Activated CD4-positive, alpha-beta T cell treated with anti-CD3 and anti-CD28 coated beads for 1 hour (primary cell): ENCODE data around the gene PLEKHA6.

Experiments used
- DNase-seq: peaks from one replicate; pipeline ENCODE4 v3.0.0-alpha.2; 2020

Gene PLEKHA6

GRCh38 chr1:204359474-204360255 lies at the start of gene PLEKHA6:
PLEKHA6 (minus strand) TSS chr1:204359929; CDS start chr1:204273727, 86,202 bp downstream.
- DNase-seq: no peak

GRCh38 chr1:204409123-204409522 lies 49.4 kb upstream of the PLEKHA6 start:
- no peak for DNase-seq

- DNase-seq: no peak
Measured at GRCh38 chr1:204408602-204409001, 48.9 kb upstream of the PLEKHA6 start.

GRCh38 chr1:204408074-204408507 lies 48.4 kb upstream of the PLEKHA6 start:
- DNase-seq: no peak

GRCh38 chr1:204407295-204407971 lies 47.7 kb upstream of the PLEKHA6 start:
- DNase-seq: no peak

DNA sequence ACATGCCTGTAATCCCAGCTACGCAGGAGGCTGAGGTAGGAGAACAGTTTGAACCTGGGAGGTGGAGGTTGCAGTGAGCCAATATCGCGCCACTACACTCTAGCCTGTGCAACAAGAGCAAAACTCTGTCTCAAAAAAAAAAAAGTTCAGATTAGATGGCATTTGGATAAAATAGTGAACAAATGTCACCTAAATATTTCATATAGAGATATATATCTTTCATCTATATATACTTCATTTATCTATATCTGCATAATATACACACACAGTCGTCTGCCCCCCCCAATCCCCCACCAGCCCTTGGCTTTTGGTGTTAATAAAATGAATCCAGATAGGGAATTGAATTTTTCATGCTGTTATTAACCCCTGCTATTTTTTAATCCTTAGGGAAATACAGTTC lies 46.9 kb upstream of the PLEKHA6 start:
- no peak for DNase-seq

DNA sequence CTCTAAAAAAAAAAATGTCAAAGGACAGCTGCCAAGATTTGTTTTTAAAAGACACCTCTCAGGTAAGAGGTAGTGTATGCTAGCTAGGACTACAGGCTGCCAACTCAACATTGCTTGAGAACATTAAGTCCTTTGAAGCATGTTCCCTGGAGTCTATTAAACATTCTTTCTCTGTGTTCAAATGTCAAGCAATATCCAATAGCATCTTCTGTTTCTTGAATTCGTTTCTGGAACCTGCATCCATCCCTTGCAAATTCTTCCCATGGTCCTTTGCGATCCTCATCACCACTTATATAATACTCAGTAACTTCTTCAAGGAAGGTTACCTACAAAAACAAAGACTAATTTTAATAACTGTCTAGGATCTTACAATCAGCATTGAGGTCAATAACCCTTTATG lies 46.3 kb upstream of the PLEKHA6 start:
- DNase-seq: no peak

DNA sequence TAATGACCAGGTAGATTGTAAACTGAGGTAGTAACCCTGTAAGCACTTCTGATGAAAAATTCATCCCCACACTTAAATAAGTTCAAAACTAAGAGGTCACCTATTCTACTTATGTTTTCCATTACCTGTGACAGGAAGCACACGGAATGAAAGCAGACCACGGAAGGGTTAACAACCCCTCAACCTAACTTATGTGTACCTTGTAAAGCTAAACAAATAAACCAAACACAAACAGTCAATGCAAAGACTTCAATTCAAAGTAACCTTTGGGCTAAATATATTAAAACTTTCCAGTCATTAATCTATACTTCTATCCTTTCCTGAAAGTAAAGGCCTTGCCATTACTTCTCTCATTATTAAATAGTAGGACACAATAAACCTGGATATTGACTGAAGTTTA lies 44.9 kb upstream of the PLEKHA6 start:
- DNase-seq: no peak

GRCh38 chr1:204402391-204402790 lies 42.7 kb upstream of the PLEKHA6 start:
- no peak for DNase-seq

- no peak for DNase-seq
Measured at GRCh38 chr1:204401730-204402129, 42.0 kb upstream of the PLEKHA6 start.

DNA sequence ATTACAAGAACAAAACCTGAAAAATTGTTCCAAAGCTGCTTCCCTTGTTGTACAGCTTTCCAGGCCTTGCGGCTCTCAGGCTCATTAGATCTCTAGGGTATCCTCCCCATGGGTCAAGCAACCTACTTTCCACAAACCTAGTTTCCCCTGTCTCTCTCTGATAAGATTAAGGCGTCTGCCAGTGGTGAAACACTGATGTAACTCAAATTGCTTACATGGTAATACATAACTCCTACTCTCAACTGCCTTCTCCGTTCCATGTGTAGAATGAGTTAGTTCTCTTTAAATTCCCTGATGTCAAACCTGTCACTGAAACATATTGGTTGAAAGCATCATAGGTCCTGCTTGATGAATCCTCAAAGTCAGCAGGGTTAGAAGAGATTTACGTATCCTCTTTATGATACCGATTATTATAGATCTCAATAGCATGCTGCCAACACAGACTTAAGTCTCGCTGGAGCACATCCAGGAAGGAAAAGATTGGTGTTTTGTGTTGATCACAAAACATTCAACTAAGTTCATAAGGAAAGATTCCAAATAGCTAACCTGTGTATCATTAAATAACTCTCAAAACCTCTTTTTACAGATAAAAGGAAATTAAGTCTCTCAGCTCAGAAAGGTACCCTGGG lies 41.3 kb upstream of the PLEKHA6 start:
- DNase-seq: no peak

DNA sequence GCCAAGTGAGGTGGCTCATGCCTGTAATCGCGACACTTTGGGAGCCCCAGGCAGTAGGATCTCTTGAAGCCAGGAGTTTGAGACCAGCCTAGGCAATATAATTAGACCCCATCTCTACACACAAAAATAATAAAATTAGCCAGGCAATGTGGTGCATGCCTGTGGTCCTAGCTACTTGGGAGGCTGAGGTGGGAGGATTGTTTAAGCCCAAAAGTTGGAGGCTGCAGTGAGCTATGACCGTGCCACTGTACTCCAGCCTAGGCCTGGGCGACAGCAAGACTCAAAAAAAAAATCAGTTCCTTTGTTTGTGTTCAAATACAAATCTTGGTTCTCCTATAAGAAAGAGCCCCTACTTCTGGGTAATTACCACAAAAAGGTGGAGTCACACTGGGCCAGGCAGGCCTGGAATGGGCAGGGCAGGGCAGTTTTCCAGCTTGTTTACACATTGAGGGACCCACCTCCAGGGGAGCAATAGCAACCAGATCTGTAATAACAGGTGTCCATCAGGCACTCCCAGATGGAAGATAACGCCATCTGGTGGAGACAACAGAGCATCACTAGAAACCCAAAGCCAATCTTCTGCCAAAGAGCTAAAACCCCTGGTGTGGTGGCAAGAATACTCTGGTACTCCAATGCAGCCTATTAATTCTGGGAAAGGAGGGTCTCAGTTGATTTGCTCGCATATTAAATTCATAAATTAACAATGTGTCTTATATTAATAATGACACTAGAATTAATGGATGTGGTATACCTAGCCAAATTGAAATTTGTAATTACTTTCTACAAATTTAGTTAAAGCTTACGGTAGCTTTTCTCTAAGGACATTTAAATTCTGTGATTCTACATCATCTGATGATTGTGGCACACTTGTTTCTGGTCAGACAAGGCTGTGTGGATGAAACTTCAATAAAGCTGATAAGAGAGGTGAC lies 38.7 kb upstream of the PLEKHA6 start:
- peak; percentile 31 for DNase-seq

- no peak for DNase-seq
Measured at GRCh38 chr1:204396015-204396583, 36.4 kb upstream of the PLEKHA6 start.

DNA sequence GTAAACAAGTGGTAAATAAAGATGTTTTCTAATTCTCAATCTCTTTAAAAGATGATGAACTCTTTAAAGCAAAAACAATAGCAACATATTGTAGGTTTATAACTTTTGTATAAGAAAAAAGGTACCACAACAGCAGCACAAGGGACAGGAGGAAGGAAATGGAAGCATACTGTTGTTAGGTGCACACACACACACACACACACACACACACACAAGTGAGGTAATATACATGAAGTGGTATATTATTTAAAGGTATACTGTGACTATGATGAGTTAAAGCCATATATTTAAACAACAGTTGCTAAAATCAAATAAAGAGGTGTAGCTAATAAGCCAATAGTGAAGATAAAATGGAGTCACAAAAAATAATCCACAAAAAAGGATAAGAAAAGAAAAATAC lies 31.9 kb upstream of the PLEKHA6 start:
- DNase-seq: no peak

- no peak for DNase-seq
Measured at GRCh38 chr1:204390751-204391466, 31.2 kb upstream of the PLEKHA6 start.

- no peak for DNase-seq
Measured at GRCh38 chr1:204385727-204386126, 26.0 kb upstream of the PLEKHA6 start.

DNA sequence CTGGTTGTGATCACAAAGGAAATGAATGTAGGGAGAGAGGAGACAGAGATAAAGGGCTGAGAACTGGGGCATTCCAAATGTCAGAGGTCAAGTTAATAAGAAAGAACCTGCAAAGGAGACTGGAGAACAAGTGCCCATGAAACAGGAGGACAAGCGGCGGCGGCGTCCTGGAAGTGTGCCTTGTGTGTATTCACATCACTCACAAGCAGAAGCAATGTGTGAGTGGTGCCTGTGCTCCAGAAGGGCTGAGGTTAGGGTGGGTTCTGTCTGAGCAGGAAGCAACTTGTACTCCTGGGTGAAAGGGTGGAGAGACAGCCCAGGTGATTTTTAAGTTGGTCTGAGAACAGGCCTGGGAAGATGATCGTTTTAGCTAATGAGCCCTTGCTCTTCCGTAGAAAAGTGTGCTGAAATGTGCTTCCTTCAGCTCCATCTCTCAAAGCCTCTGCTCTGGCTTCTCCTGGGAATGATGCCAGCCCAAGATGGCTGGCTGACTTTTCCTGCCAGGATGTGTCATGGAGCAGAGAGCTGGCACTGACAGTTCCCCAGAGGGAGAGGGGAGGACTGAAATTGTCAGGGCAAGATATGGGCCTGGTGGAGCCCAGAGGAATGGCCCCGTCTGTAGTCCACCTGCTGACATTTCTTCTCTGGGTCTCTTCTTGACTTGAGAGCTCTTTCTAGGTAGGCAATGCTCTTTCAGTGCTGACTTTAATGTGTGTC lies 25.1 kb upstream of the PLEKHA6 start:
- DNase-seq: no peak

DNA sequence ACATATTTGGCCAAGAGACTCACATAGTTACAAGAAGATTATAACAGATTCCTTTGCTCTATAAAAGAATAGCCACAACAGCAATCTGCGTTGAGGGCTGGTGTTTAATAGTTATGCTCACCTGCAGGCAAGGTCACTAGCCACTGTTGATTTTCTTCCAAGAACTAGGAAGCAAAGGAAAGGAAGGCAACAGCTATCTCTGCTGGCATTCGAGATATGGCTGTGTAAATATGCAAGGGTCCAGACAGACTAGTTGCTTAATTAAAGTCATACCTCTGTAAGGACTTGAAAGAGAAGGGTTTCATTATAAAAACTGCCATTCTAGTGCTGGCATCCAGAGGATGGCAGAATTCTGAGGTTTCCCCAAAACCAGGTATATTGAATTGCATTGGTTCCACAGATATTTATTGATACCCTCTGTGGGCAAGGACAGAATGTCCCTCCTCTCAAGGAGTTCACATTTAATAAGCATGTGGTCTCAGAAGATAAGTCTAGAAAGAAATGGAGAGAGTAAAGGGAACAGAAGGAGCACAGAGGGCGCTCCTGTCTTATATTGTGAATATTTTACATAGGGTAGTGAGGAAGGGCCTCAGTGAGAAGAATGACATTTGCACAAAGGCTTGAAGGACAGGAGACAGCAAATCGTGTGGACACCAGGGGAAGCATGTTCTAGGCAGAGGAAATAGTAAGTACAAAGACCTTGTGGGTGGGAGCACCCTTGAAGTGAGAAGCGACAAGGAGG lies 23.6 kb upstream of the PLEKHA6 start:
- DNase-seq: no peak

- DNase-seq: no peak
Measured at GRCh38 chr1:204382714-204383083, 23.0 kb upstream of the PLEKHA6 start.

DNA sequence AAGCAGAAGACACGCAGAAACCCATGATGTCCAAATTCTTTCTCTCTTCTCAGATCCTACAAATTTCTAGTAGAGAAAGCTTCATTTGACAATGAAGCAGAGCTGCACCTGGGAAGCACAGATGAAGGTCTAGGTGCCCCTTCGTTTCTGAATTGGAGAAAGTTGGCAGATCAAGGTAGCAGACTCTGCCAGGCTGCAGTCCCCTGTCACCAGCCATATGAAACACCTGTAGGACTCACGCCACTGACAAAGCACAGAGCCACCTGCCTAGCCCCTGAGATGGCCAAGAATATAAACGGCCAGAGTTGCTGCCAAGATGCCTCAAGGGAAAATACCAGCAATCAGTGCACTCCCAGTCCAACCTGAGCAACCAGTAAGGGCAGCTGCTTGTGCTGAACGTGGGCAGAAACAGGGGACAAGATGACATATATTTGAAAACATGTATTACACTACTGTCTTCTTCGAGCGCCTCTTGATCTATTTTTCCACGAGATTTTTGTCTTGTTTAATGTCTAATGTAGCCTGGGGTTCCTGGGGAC lies 20.6 kb upstream of the PLEKHA6 start:
- no peak for DNase-seq
